Measurements from ENCODE around the gene ACTRT2.

The ACTRT2 gene

GRCh38 chr1:3001471-3002348 is 19.6 kb upstream of the ACTRT2 start:
- DNase-seq: peak in 2 of 58 donors; percentile 4 to 19

DNA sequence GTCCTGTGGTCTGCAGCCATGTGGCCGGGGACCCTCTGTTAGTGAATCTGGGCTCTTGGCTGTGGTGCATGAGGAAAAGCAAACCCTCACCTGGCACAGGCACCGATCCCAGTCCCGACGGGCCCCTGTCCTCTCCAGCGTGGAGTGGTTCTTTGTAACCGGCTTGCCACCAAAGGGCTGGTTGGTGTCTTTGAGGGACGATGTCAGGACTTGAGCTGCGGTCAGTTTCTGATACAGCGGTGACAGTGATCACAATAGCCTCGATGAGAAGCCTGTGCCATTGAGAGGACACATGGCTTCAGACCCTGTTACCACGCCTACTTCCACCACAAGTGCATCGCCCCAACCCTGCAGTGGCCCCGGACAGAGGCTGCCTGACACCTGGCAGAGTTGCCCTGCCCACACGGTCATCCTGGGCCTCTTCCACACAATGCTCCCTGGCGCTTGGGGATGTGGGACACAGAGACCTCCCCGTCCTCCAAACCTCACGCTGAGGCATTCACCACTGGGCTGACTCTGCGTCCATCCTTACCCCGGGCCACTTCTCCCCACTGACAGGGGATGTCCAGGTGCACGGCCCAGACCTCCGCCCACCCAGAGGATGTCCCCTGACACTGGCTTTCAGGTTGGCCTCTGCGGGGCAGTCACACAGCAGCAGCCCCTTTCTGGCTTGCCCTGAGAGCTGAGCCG is 18.8 kb upstream of the ACTRT2 start:
- no peak for DNase-seq

DNA sequence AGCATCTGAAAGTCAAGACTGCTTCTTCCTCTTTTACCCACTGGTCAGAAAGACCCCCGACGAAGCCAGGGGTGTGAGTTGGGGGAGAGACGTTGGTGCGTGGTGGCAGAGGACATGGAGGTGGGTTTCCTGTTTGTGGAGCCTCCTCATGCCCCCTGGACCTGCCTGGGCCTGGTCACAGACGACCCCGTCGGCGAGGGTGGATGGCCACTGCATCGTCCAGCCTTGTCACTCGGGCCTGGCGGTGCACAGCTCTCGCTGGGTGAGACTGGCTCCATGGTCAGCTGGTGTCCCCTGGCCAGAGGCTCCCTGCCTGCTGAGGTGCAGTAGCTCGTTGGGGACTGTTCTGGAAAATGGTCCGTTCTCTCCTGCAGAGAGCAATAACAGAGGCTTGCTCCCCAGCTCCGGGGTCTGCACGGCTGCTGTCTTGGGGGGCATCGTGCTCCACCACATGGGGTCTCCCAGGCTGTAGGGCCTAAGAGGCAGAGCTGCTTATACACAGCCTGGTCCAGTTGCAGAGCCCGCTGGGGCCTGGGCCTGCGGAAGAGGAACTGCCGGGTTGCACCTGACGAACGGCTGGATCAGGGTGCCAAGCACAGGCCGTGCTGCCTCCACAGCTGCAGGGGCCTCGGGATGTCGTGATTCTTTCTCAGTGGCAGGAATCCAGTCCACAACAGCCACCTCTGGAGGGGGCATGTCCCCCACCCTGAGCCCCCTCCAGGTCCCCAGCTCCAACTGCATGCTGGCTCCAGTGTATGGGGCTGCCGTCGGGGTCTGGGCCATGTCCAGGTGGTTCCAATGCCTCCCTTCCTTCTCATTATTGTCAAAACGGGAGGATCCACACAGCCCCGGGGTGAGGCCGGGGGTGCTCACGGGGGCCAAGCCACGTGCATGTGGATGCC is 18.0 kb upstream of the ACTRT2 start:
- DNase-seq: no peak

DNA sequence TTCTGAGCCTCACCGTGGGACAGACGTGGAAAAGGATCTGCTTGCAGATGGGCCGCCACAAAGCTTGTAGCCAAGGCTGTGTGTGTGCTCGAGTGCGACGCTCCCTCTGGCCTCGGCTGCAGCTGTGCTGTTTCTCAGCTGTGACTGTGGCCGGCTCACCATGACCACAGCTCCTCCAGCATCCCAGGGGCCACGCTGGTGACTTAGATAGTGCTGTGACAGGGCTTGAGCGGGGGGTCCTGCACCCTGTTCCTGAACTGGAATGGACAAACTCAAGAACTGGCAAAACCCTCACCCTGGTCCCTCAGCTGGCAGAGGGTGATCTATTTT is 17.4 kb upstream of the ACTRT2 start:
- DNase-seq: peak in 1 of 58 donors; percentile 20

DNA sequence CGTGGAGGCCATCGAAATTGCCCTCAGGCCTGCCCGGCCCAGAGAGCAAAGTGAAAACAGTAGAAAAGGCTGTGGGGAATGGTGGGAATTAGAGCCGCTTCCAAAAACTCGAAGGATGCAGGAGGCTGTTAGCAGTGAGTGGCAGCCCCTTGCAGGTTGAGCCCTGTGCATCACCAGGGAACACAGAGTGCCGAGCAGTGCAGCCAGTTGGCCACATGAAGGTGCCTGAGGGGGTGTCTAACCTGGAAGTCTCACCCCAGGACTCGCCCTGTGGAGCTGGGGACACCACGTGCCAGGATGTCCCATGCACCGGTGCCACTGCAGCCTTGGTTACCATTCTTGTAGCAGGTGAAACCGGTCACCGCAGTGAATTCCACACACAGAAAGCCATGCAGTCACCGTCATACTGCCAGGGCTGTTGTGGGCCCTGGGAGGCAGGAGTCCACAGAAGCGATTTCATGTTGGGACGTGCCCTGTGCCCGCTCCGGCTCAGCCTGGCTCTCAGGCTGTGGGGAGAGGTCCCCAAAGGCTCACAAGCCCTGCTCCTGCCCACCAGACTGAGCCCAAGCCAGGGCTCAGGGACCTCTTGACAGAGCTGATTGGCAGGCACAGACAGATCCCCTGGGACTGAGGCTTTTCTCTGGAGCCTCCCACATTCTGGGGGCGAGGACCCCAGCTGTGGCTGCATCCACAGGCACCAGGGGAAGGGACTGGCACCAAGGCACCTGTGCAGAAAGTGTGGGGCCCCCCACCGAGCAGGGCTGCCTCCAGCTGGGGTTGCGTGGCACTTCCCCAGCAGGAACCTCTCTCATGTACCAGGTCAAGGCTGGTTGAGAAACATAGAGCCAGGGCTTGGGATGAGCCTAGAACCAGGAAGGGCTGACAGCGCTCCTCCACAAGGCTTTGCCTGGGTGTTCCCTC is 16.7 kb upstream of the ACTRT2 start:
- DNase-seq: no peak

DNA sequence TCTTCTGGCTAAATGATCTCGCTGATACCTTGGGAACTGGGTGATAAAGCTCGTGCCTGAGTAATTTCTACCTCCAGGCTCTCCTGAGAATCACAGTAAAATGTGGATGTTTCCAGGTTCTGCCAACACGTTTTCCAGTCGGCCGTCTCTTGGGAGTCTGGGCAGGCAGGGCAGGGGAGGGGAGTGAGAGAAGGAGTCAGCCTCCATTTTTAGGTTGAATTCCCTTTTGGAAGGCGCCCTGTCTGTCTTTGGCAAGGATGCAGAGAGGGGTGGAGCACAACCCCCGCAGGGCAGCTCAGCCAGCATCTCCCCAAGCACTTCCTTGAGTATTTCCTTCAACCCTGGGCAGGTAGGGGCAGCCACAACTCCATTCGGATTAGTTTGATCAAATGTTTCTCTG is 15.5 kb upstream of the ACTRT2 start:
- no peak for DNase-seq

GRCh38 chr1:3007298-3008147 is 13.7 kb upstream of the ACTRT2 start:
- no peak for DNase-seq

DNA sequence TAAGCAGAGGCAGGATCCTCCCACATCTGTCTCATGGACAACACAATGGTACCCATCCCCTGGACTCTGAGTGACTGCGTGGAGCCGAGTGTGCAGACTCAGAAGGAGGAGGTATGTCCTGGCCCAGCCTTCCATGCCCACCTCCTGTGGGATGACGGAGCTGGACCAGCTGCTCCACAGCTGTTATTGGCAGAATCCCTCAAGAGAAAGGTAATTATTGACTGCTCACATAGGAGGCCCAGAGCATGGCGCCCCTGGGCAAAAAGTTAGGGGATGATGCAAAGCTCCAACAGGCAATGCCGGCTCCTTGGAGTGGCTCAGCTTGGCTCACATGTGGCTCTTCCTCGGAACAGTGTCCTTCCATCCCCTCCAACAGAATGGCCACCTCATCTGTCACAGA is 12.2 kb upstream of the ACTRT2 start:
- no peak for DNase-seq

DNA sequence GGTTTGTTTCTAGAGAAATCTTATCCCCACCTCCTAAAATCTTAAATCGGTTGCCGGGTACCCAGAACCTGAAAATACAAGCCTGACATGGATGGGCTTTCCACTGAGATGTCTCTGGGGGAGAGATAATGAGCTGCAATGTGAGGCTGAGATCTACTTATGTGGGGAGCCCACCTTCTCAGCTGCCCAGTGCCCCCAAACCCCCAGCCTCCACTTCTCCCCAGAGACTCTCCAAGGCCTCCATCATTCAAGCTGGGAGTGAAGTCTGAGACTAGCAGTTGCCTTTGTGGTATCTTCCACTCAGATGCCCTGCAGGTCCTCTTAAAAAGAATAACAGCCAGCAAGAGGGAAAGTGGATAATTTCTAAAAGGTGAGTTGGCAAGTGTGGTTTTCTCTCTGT is 11.7 kb upstream of the ACTRT2 start:
- DNase-seq: no peak

DNA sequence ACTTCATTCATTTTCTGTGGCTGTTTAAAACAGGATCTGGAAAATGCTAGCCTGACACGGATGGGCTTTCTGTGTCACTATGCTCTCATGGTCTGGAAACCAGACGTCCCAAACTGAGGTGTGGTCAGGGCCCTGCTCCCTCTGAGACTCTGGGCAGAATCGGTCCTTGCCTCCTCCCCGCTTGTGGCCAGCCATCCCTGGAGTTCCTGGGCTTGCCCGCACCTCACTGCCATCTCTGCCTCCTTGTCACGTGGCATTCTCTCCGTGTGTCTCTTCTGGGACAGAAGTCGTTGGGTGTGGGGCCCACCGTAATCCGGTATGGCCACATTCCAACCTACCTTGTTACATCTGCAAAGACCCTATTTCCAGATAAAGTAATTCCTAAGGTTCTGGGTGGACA is 10.1 kb upstream of the ACTRT2 start:
- no peak for DNase-seq

DNA sequence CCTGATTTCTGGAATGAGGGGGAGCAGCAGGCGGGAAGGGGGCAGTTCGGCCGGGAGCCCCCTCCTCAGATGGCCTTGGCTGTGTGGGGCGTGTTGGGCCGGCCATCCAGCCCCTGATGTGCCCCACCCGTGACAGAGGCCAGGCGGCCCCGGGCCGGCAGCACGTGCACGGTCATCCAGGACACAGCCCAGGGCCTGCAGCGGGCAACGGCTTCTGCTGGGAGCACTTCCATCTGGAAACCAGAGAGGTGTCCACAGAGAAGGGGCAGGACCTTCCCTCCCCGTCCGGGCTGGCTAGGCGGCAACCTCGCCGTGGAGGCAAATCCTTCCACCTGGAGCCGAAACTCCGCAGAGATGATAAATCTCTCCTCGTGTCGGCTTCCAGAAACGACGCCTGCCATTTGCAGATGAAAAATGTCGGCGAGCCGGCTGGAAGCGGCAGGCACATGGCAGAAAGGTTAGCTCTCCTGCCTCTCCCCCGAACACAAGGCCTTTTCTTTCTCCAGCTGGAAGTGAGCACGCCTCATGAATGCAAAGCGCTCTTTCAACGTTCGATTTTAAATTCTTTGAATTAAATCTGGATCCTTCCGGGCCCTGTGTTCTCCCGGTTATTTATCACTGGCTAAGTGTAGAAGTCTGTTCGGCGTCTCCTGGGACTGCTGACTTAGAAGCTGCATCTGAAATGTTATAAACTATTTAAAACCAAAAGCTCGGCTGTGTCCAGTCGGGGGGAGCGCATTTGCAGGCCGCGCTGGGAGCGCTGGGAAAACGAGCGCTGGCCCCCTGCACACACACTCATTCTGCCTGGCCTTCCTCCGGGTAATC is 9.4 kb upstream of the ACTRT2 start:
- DNase-seq: peak in 35 of 58 donors; percentile 31 to 80 (median 60)

- peak in 53 of 58 donors; percentile 16 to 83 (median 67) for DNase-seq
Observed at GRCh38 chr1:3012456-3013291, 8.6 kb upstream of the ACTRT2 start.

- no peak for DNase-seq
Observed at GRCh38 chr1:3013371-3014049, 7.8 kb upstream of the ACTRT2 start.

DNA sequence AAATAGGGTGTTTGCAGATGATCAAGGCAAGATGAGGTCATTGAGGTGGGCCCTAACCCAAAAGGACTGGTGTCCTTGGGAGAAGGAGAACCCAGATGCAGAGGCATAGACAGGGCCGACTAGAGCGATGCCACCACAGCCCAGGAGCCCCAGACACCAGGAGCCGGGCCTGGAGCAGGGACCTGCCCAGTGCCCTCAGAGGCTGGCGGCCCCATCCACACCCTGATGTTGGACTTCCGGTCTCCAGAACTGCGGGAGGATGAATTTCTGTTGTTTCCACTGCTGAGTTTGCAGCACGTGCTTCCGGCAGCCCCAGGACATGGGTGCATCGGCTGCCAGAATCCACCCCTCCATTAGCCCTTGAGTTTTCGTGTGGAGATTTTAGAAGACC is 7.2 kb upstream of the ACTRT2 start:
- DNase-seq: no peak

- no peak for DNase-seq
Observed at GRCh38 chr1:3014443-3015268, 6.6 kb upstream of the ACTRT2 start.

- no peak for DNase-seq
Observed at GRCh38 chr1:3015269-3015635, 6.0 kb upstream of the ACTRT2 start.
